HG03103 (cell line): ENCODE results near the gene GSN.
"Not testable (repeated sequence)": the region's sequence is repeated elsewhere in the genome, so short reads cannot be mapped to it uniquely, and the experiment has no call there.

Experiments used
- ATAC-seq: cut with Tn5 transposase; IDR thresholded peaks from one replicate; pipeline ENCODE4 v1.9.1; 2021; ENCODE audit warnings: low read depth; ENCODE audit not compliant: unreplicated experiment

The GSN gene

DNA sequence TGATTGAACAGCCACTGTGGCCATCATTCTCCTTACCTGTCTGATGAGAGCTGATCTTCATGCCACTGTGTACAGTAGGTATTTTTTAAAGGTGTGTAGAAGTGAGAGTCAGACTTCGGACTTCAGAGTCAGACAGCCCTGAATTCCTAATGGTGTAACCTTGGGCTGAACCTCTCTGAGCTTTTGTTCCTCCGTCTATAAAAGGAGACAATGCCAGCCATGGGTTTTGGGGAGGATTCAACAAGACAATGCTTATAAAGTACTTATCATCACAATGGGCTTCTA is 18.7 kb downstream of the GSN start:
- no peak for ATAC-seq

DNA sequence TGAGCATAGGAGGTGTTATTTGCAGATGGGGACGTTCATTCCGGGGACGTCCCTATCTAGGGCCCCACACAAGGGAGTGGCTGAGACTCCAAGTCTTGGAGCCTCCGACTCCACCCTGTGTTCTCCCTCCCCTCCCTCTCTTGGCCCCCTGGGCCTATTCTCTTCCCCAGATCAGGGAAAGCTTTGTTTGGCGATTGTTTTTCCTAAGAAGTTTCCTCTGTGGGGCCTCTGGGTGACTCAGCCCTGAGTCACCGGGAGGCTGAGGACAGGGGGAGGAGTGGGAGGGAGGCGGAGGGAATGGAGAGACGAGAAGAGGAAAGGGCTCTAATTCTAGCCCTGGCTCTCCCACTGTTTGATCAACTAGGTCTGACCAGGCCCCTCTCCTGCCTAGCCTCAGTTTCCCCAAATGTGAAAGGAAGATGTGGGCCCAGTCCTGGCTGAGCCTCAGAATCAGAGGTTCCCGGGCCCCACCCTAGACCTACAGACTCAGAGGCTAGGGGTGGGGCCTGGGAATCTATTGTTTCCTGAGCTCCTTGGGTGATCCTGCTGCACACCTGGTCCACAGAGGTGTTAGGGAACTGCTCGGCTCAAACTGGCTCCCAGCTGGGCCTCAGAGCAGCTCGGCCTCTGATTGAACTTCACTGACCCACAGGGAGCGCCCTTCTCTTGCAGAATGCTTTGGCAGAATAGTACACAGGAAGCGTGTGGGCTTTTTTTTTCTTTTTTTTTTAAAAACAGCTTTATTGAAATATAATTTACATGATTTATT is 19.2 kb downstream of the GSN start:
- ATAC-seq: no peak

- no peak for ATAC-seq
Observed at GRCh38 chr9:121288673-121289025, 20.7 kb downstream of the GSN start.

- no peak for ATAC-seq
Observed at GRCh38 chr9:121289026-121289771, 21.2 kb downstream of the GSN start.

DNA sequence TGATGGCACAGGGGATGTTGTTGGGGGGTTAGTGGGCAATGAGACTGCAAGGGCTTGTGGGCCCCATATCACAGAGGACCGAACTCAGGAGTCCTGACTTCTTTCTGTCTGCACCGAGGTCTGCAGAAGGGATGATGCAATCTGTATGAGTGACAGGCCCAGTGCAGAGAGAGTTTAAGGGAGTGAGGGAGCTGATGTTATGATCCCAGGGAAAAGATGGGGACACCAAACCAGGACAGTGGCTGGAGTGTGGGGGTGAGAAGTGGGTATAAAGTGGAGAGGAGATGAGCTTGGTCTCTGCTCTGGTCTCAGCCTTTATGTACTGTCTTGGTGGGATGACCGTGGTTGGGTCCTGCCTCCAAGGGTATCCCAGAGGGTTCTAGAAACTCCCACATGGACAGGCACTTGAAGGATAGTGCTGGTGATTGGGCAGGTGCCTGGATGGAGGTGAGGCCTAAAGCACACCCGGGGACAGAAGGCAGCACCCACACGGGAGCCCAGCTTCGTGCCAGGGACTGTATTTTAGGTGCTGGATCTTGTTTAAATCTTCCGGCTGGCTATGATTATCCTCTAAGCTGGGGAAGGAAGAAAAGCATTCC is 21.9 kb downstream of the GSN start:
- ATAC-seq: no peak

- not testable (repeated sequence) for ATAC-seq
Observed at GRCh38 chr9:121291536-121291935, 23.6 kb downstream of the GSN start.

GRCh38 chr9:121292051-121292450 is 24.1 kb downstream of the GSN start:
- ATAC-seq: no peak

GRCh38 chr9:121292801-121293241 is 24.9 kb downstream of the GSN start:
- ATAC-seq: no peak

GRCh38 chr9:121294151-121294743 is 26.3 kb downstream of the GSN start:
- ATAC-seq: no peak

GRCh38 chr9:121294866-121295661 is 27.1 kb downstream of the GSN start:
- no peak for ATAC-seq

DNA sequence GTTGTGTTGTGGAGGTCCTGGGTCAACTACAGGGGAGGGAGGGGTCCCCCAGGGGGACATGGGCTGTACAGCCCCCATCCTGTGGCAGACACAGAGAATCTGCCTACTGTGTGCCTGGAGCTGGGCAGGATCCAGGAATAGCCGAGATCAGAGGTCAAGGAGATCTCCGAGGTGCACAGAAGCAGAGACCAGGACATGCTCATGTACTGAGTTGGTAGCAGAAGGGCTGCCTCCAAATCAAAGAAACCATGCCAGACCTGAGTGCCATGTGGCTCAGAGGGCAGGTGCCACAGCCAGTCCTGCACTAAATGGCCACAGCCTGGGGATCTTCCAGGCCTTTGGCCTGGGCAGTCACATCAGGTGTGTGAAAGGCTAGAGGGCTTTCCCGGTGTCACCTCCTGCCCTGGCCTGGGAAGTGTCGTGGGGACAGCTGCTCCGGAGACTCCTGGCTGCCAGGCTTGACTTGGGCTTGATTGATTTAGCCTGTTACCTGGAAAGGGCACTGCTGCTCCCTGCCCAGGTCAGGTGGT is 27.8 kb downstream of the GSN start:
- no peak for ATAC-seq

GRCh38 chr9:121296213-121297127 is 28.5 kb downstream of the GSN start:
- ATAC-seq: no peak

DNA sequence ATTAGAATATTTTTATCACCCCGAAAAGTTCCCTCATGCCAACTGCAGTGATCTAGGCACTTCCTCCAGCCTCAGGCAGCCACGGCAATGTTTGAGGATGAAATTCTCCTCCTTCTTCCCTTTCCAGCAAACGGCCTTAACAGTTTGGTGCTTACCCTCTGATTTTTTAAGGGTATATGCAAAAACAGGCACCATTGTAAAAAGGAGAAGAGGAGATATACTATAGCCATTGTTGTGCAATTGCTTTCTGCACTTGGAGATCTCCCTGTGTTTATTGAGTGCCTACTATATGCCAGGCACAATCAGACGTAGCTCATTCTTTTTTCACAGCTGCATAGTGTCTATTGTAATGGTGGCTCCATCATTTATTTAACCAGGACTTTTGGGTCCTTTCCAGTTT is 29.4 kb downstream of the GSN start:
- ATAC-seq: no peak

DNA sequence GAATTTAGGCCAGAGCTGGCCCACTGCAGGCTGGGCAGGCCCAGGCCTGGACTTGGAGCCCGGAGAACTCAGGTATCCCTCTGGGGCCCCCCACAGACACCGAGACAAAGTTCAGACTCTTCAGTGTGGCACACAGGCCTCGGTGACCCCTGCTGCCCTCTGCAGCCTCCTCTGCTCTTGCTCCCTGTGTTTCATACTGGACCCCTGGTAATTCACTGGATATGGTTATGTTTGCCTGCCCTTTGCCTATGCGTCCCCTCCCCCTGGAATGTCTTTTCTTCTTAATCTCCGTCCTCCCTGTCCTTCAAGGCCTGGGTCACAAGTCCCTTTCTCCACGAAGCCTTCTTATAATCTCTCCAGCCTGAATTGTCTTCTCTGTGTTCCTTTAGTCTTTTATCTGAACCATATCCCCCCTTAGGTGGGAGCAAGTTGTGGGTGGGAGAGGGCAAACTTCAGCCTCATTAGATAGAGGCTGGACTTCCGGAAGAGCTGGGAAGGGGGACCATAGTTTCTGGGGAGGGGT is 30.1 kb downstream of the GSN start:
- ATAC-seq: no peak

DNA sequence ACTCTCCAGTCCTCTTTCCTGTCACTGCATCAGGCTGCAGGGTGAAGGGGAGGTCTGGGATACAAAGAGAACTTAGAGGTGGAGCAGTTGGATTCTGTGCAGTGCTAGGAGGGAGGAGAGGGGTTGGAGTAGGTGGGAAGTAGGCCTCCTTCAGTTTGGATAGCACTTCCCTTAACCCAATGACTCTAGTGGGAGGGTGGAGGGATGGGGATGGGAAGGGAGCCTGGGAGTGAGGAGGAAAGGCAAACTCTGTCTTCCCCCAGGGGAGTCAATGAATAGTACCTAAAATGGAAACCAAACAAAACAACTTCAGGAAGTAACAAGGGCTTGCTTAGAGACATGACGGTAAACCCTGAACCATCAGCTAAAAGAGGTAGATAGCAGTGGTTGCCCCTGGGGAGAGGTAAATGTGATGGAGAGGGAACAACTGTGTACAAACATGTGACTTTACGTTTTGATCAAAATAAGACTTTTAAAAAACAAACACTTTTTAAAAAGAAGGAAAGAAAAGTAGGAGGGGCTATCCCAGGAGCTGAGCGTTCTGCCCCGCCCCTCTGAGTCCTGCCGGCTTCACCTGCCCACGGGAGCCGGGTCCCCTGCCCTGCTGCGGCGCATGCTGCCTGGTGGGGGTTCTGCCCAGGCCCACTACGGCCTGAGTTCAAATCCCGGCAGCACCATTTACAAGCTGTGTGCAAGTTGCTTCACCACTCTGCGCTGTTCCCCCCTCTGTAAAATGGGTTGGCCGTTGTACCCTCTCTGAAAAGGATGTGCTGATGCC is 30.9 kb downstream of the GSN start:
- ATAC-seq: no peak

- ATAC-seq: no peak
Observed at GRCh38 chr9:121299467-121300282, 31.7 kb downstream of the GSN start.

DNA sequence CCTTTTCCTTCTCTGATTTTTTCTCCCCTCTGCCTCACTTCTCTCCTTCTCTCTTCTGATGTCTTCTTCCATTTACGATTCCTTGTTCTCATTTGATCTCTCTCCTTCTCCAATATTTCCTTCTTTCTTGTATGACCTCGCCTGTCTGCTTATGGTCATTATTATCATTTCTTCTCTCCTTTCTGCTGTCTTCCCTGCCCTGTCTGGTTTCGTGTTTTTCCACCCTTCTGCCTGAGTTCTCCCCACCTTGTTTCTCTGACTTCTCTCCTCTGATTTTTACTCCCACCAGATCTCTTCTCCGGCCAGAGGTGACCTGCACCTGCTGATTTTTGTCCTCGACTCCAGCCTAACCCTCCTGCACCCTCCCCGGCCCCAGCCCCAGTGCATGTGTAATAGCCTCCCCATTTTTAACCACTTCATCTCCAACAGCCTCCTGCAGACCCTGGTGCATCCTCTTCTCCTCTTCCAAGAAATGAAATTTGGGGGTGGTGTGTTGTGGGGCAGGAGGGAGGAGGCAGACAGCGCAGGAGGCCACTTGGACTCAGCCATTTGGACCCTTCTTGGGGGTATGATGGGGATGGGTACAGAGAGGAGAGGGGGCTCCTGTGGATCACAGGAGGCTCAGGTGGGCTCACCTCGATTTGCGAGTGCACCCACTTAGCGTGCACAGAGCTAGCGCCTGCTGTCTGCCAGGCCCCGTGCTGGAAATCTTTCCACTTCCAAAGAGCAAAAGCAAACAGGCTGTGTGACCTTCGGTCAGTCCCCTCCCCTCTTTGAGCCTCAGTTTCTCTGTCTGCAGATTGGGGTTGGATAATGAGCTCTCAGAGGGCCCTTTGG is 32.5 kb downstream of the GSN start:
- no peak for ATAC-seq
